Neutrophil (primary cell): ENCODE measurements around the gene ITPRIPL2.

Experiments
- H3K27ac ChIP-seq: fragments of 200-600 bp; sonication (generic); 2 replicates; pipeline ENCODE4 v1.5.1; 2016; ENCODE audit warnings: mild to moderate bottlenecking, moderate library complexity
- H3K27me3 ChIP-seq: fragments of 200-600 bp; sonication (generic); 2 replicates; pipeline ENCODE4 v1.6.0; 2016; ENCODE audit warnings: mild to moderate bottlenecking
- H3K36me3 ChIP-seq: fragments of 200-600 bp; sonication (generic); 2 replicates; pipeline ENCODE4 v1.5.1; 2017
- H3K4me1 ChIP-seq, 2 experiments: fragments of 200-600 bp in 1 of 2; sonication (generic) in 1 of 2; 1 replicate in 1 of 2; 2 replicates in 1 of 2; pipeline versions ENCODE4 v1.5.1 to v1.6.1; 2013 to 2016; ENCODE audit warnings: low read depth in 1 of 2, low read length in 1 of 2, mild to moderate bottlenecking in 1 of 2, moderate library complexity in 1 of 2; ENCODE audit not compliant: control insufficient read depth in 1 of 2, insufficient read depth in 1 of 2
- H3K4me3 ChIP-seq, 2 experiments: fragments of 200-600 bp in 1 of 2; sonication (generic) in 1 of 2; 1 replicate in 1 of 2; 2 replicates in 1 of 2; pipeline ENCODE4 v1.5.1; 2013 to 2016; ENCODE audit warnings: low read depth in 1 of 2, low read length in 1 of 2, mild to moderate bottlenecking in 1 of 2, moderate library complexity in 1 of 2
- H3K9me3 ChIP-seq: fragments of 200-600 bp; sonication (generic); 2 replicates; pipeline ENCODE4 v1.5.1; 2016
- TF ChIP-seq, protein P1 (sequence below): fragments of 200-600 bp; sonication (generic); IDR thresholded peaks from 2 replicates; pipeline ENCODE4 v1.5.1; 2016; ENCODE audit warnings: antibody characterized with exemption

ITPRIPL2 gene

DNA sequence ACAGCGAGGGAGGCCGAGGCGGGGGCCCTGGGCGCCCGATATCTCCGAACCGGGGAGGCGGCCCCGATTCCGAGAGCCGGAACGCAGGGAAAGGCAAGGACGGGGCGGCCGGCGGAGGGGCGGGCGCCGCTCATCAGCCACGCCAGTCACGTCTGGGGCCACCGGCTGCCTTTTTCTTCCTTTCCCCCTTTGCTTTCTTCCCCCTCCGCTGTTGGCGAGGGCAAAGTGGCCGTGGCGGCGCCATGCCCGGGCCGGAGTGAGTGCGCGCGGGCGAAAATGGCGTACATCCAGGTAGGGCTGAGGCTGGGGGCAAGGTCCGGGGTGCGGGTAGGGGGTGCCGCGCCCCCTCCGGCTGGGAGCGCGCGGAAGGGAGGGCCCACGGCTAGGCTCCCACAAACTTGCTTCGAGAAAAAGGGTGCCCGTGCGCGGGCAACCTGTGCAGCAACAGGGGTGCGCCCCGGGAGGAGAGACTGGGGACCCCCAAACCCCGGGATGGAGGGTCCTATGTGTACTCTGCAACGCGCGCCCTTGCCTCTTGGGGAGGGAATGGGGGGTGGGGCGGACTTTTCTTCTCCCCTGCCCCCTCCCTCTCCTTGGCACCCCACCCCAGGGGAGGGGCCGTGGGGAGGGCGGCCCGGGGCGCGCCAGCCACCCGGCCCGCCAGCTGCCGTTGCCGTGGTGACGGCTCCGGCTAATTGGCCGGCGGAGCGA is 54.8 kb downstream of the ITPRIPL2 start:
- Histone ChIP-seq H3K4me1 (no peaks in the 10 kb centered on the region), H3K27me3 (peaks cover 86% of the 10 kb centered on the region), H3K4me3 (no peak overlapping the region), H3K36me3 (no peaks in the 10 kb centered on the region), H3K9me3 (no peaks in the 10 kb centered on the region), H3K27ac (no peak overlapping the region)
- TF ChIP-seq, protein P1, sequence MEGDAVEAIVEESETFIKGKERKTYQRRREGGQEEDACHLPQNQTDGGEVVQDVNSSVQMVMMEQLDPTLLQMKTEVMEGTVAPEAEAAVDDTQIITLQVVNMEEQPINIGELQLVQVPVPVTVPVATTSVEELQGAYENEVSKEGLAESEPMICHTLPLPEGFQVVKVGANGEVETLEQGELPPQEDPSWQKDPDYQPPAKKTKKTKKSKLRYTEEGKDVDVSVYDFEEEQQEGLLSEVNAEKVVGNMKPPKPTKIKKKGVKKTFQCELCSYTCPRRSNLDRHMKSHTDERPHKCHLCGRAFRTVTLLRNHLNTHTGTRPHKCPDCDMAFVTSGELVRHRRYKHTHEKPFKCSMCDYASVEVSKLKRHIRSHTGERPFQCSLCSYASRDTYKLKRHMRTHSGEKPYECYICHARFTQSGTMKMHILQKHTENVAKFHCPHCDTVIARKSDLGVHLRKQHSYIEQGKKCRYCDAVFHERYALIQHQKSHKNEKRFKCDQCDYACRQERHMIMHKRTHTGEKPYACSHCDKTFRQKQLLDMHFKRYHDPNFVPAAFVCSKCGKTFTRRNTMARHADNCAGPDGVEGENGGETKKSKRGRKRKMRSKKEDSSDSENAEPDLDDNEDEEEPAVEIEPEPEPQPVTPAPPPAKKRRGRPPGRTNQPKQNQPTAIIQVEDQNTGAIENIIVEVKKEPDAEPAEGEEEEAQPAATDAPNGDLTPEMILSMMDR: no peak

DNA sequence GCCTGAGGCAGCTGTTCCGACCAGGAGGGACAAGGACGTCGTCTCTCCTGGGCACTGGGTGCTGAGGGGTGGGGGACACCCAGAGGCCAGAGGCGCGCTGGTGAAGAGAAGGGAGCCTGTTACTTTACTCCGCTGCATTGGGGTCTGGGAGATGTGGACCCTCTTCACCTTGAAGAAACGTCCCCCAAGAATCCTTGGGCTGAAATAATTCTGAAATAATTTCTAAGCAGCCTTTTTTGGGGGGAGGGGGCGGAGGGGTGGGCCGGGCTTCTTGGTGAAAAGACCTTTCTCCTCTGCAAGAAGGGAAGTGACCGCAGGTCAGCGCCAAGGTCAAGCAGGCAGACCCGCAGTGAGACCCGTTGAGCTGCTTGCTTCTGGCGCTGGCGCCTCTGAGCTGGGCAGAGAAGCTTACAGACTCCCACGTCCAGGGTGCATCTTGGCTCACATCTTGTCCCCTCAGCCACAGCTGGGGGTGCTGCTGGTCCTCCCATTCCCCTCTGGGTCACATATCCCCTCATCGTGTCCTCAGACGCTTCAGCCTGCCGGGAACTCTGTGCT is 55.4 kb downstream of the ITPRIPL2 start:
- H3K27ac ChIP-seq: no peak overlapping the region
- TF ChIP-seq, protein P1: no peak
- no peaks in the 10 kb centered on the region for H3K36me3 ChIP-seq
- H3K4me3 ChIP-seq: no peak overlapping the region
- peaks cover 91% of the 10 kb centered on the region for H3K27me3 ChIP-seq
- no peaks in the 10 kb centered on the region for H3K4me1 ChIP-seq
- H3K9me3 ChIP-seq: no peaks in the 10 kb centered on the region

DNA sequence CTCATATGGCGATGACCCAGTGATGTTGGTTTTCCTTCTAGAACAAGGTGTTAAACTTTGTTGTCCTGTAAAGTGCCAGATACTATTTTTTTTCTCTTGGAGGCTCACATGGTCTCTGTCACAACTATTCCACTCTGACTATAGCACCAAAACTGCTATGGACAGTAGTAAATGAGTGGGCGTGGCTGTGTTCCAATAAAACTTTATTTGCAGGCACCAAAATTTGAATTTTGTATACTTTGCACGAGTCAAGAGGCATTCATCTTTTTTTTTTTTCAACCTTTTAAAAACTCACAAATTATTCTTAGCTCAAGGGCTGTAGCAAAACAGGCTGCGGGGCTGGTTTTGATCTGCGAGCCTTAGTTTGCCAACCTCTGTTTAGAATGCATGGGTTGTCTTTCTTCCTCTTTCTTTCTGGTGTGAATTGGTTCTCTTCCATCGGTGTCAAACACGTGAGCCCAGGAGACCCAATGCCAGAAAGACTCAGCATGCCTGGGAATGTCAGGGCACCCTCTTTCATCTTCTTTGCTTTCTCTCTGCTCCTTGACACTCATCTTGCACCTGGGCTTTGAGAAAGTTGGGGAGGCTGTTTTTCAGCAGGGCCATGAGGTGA is 56.4 kb downstream of the ITPRIPL2 start:
- H3K4me1 ChIP-seq: no peaks in the 10 kb centered on the region
- no peaks in the 10 kb centered on the region for H3K36me3 ChIP-seq
- H3K27ac ChIP-seq: no peak overlapping the region
- H3K9me3 ChIP-seq: no peaks in the 10 kb centered on the region
- no peak overlapping the region for H3K4me3 ChIP-seq
- TF ChIP-seq, protein P1: no peak
- H3K27me3 ChIP-seq: peaks cover 83% of the 10 kb centered on the region
